OCI-LY7 (cell line): ENCODE results near the gene GSK3A. TPM values are rescaled to one million over a fixed set of nuclear protein-coding genes. Genes with fewer than 3 reads are reported as not detected.

Source experiments
- BruUV-seq: library from RNA; stranded (reverse); fragments of 400-500 nt; replicated peaks from 2 replicates; lab custom pipeline; 2021; lab: Mats Ljungman, UMichigan
- CTCF ChIA-PET: fragments of 300-600 bp; sonication (Branson Sonifier 250); formaldehyde crosslinking; loops from one replicate; lab custom pipeline; 2022; ENCODE audit warnings: antibody characterized with exemption; ENCODE audit not compliant: unreplicated experiment; lab: Charles Lee
- POLR2A ChIA-PET: fragments of 300-600 bp; sonication (Branson Sonifier 250); formaldehyde crosslinking; loops from one replicate; lab custom pipeline; 2022; ENCODE audit warnings: antibody characterized with exemption; lab: Charles Lee
- DNase-seq: peaks from one replicate; pipeline ENCODE4 v3.0.0-alpha.2; 2015; ENCODE audit warnings: low spot score
- H2AFZ ChIP-seq: fragments of 200-600 bp; sonication (generic), shearing (Covaris generic); 2 replicates; pipeline ENCODE4 v1.6.1; 2014; ENCODE audit warnings: mild to moderate bottlenecking, antibody characterized with exemption, low read length, moderate library complexity
- H3K27ac ChIP-seq: fragments of 200-600 bp; sonication (generic); 2 replicates; pipeline ENCODE4 v1.5.1; 2014; ENCODE audit warnings: mixed run types, low read depth, mild to moderate bottlenecking, moderate library complexity, low read length, inconsistent platforms; ENCODE audit not compliant: poor library complexity, severe bottlenecking
- H3K36me3 ChIP-seq: fragments of 200-600 bp; sonication (generic); 2 replicates; pipeline ENCODE4 v1.6.1; 2014; ENCODE audit warnings: mild to moderate bottlenecking, antibody characterized with exemption, low read length, moderate library complexity, mixed read lengths; ENCODE audit not compliant: insufficient read depth
- H3K4me1 ChIP-seq: fragments of 200-600 bp; sonication (generic); 2 replicates; pipeline ENCODE4 v1.5.1; 2014; ENCODE audit warnings: mild to moderate bottlenecking, low read length; ENCODE audit not compliant: insufficient read depth, poor library complexity, severe bottlenecking
- H3K4me2 ChIP-seq: fragments of 200-600 bp; sonication (generic); 2 replicates; pipeline ENCODE4 v1.6.1; 2014; ENCODE audit warnings: mild to moderate bottlenecking, low read length
- H3K4me3 ChIP-seq: fragments of 200-600 bp; sonication (generic); 2 replicates; pipeline ENCODE4 v1.5.1; 2014; ENCODE audit warnings: mild to moderate bottlenecking, low read depth, low read length; ENCODE audit not compliant: poor library complexity, severe bottlenecking
- H3K79me2 ChIP-seq: fragments of 200-600 bp; sonication (generic); 2 replicates; pipeline ENCODE4 v1.6.1; 2016; ENCODE audit warnings: low read depth, mild to moderate bottlenecking, low read length, moderate library complexity, mixed read lengths; ENCODE audit not compliant: insufficient read depth
- H3K9me2 ChIP-seq: fragments of 200-600 bp; sonication (generic); 2 replicates; pipeline ENCODE4 v1.6.1; 2016; ENCODE audit warnings: mild to moderate bottlenecking, low read length, mixed read lengths; ENCODE audit not compliant: insufficient read depth
- H3K9me3 ChIP-seq: fragments of 200-600 bp; sonication (generic); 2 replicates; pipeline ENCODE4 v1.6.1; 2014; ENCODE audit warnings: mild to moderate bottlenecking, mixed run types, low read length, mixed read lengths
- H4K20me1 ChIP-seq: fragments of 200-600 bp; sonication (generic); 2 replicates; pipeline ENCODE4 v1.6.1; 2014; ENCODE audit warnings: mild to moderate bottlenecking, antibody characterized with exemption, low read length, moderate library complexity, mixed read lengths; ENCODE audit not compliant: insufficient read depth
- EZH2phosphoT487 ChIP-seq: fragments of 200-600 bp; sonication (generic); IDR thresholded peaks from 2 replicates; pipeline ENCODE4 v1.6.1; 2018; ENCODE audit warnings: low read depth, borderline replicate concordance, mild to moderate bottlenecking, mixed run types, antibody characterized with exemption, low read length, moderate library complexity, mixed read lengths
- intact Hi-C: fragments of 100-400 bp; cut with micrococcal nuclease; formaldehyde crosslinking; loops from one replicate; pipeline ENCODE4 v1.10.0; 2022; ENCODE audit not compliant: unreplicated experiment
- total RNA-seq, 2 experiments: library from RNA; depleted of rRNA in 1 of 2; stranded (reverse); fragments of >200 nt in 1 of 2; shearing (Covaris generic) in 1 of 2; gene quantifications; 2 replicates each; pipeline ENCODE4 v1.2.3, GENCODE V29; 2014 to 2022
- TF ChIP-seq, protein P1 (sequence below): fragments of 200-600 bp; sonication (generic); conservative IDR thresholded peaks from 2 replicates; pipeline ENCODE4 v1.5.1; 2014; ENCODE audit warnings: mild to moderate bottlenecking, antibody characterized with exemption, low read length, moderate library complexity, mixed read lengths

Gene GSK3A
- total RNA-seq, 2 experiments from 2014 or later: 20.9 to 29.2 TPM

DNA sequence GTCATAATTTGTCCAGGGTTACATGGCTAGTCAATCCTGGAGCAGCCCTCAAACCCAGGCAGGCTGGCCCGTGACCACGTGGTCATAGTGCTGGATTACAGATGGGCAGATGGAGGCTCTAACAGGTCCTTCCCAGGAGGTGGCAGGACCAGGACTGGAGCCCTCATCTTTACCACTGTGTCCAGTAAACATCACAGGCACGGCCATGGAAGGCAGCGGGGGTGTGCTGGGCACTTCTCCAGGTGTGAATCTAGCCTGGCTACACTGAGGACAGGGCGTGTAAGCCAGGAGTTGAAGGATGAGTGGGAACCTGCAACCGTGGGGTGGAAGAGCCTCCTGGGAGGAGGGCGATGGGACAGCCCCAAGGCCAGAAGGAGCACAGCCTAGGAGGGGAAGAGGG is 32.7 kb upstream of the GSK3A start:
- ChIA-PET CTCF (no interaction called here), POLR2A (no interaction called here)
- Histone ChIP-seq H3K4me3 (no peak overlapping the region), H3K4me1 (peaks cover 33% of the 10 kb centered on the region), H3K27ac (no peak overlapping the region), H3K79me2 (peaks cover 2% of the 10 kb centered on the region; the same call in 1 of the 2 replicates), H2AFZ (no peak overlapping the region), H3K4me2 (no peak overlapping the region), H3K36me3 (0 out of 2 replicates have a peak, but pooled peaks cover 8% of the 10 kb centered on the region), H3K9me2 (no peaks in the 10 kb centered on the region), H3K9me3 (no peaks in the 10 kb centered on the region), H4K20me1 (no peaks in the 10 kb centered on the region)
- TF ChIP-seq, protein P1, sequence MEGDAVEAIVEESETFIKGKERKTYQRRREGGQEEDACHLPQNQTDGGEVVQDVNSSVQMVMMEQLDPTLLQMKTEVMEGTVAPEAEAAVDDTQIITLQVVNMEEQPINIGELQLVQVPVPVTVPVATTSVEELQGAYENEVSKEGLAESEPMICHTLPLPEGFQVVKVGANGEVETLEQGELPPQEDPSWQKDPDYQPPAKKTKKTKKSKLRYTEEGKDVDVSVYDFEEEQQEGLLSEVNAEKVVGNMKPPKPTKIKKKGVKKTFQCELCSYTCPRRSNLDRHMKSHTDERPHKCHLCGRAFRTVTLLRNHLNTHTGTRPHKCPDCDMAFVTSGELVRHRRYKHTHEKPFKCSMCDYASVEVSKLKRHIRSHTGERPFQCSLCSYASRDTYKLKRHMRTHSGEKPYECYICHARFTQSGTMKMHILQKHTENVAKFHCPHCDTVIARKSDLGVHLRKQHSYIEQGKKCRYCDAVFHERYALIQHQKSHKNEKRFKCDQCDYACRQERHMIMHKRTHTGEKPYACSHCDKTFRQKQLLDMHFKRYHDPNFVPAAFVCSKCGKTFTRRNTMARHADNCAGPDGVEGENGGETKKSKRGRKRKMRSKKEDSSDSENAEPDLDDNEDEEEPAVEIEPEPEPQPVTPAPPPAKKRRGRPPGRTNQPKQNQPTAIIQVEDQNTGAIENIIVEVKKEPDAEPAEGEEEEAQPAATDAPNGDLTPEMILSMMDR: no peak
- no peak for TF ChIP-seq EZH2phosphoT487
- intact Hi-C loops: no loop called here
- BruUV-seq: no TSS peak
- no peak for DNase-seq

DNA sequence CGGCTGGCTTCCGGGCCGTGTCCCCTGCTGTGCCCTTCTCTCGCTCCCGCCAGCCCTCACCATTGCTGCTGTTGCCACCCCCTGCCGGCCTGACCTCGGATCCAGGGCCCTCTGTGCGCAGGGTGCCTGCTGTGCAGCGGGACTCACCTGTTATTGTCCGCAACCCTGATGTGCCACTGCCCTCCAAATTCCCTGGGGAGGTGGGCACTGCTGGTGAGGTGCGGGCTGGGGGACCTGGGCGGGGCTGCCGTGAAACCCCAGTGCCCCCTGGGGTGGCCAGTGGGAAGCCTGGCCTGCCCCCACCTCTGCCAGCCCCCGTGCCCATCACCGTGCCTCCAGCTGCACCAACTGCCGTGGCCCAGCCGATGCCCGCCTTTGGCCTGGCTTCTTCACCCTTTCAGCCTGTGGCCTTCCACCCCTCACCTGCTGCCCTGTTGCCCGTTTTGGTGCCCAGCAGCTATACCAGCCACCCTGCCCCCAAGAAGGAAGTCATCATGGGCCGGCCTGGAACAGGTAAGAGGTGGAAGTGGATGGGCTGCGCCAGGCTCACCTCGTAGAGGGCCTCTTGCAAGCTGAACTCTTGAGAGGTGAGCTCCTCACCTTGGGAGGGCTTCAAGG is 31.8 kb upstream of the GSK3A start:
- ChIA-PET CTCF (no interaction called here), POLR2A (no interaction called here)
- TF ChIP-seq, protein P1: no peak
- TF ChIP-seq EZH2phosphoT487: no peak
- Histone ChIP-seq H3K9me3 (no peaks in the 10 kb centered on the region), H4K20me1 (no peaks in the 10 kb centered on the region), H3K27ac (no peak overlapping the region), H3K4me3 (no peak overlapping the region), H3K9me2 (no peaks in the 10 kb centered on the region), H3K4me2 (no peak overlapping the region), H3K36me3 (0 out of 2 replicates have a peak, but pooled peaks cover 8% of the 10 kb centered on the region), H3K4me1 (peaks cover 34% of the 10 kb centered on the region), H2AFZ (no peak overlapping the region), H3K79me2 (peaks cover 9% of the 10 kb centered on the region; the same call in 1 of the 2 replicates)
- BruUV-seq: no TSS peak
- intact Hi-C loops: no loop called here
- no peak for DNase-seq

DNA sequence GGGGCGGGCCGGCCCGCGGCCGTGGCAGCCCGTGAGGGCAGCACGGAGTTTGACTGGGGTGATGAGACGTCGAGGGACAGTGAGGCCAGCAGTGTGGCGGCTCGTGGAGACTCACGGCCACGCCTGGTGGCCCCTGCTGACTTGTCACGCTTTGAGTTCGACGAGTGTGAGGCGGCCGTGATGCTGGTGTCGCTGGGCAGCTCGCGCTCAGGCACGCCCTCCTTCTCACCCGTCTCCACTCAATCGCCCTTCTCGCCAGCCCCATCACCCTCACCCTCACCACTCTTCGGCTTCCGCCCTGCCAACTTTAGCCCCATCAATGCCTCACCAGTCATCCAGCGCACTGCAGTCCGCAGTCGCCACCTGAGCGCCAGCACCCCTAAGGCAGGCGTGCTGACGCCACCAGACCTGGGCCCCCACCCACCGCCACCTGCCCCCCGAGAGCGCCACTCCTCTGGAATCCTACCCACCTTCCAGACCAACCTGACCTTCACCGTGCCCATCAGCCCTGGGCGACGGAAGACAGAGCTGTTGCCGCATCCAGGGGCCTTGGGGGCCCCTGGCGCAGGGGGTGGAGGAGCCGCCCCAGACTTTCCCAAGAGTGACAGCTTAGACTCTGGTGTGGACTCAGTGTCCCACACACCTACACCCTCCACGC is 31.1 kb upstream of the GSK3A start:
- intact Hi-C loops: no loop called here
- ChIA-PET POLR2A (no interaction called here), CTCF (no interaction called here)
- 0 out of 2 replicates have a peak, but pooled peaks cover 8% of the 10 kb centered on the region for H3K36me3 ChIP-seq
- no peak overlapping the region for H3K27ac ChIP-seq
- H3K4me1 ChIP-seq: peaks cover 28% of the 10 kb centered on the region
- no peak for DNase-seq
- H3K9me2 ChIP-seq: no peaks in the 10 kb centered on the region
- TF ChIP-seq, protein P1: no peak
- no peak for TF ChIP-seq EZH2phosphoT487
- no peaks in the 10 kb centered on the region for H4K20me1 ChIP-seq
- H3K9me3 ChIP-seq: no peaks in the 10 kb centered on the region
- H2AFZ ChIP-seq: no peak overlapping the region
- no TSS peak for BruUV-seq
- H3K4me3 ChIP-seq: no peak overlapping the region
- peaks cover 9% of the 10 kb centered on the region; the same call in 1 of the 2 replicates for H3K79me2 ChIP-seq
- no peak overlapping the region for H3K4me2 ChIP-seq
